Mesangial cell (primary cell): Measurements from ENCODE around the gene ENPP7. TPM values are rescaled to one million over a fixed set of nuclear protein-coding genes. Genes with fewer than 3 reads are reported as not detected.

Source experiments
- total RNA-seq: library from RNA; depleted of rRNA; stranded (reverse); fragments of >200 nt; gene quantifications from 2 replicates; pipeline ENCODE4 v1.2.3, GENCODE V29; 2015

The ENPP7 gene
- total RNA-seq, result not detected in 2 replicates

GRCh38 chr17:79730769-79731483 lies at the start of gene ENPP7:
Gene ENPP7, plus strand, starts transcription at chr17:79730943. Its CDS starts 197 bp downstream, at chr17:79731140.

GRCh38 chr17:79777894-79778503 lies 47.3 kb downstream of the ENPP7 start, which contains the start of gene CBX2:
Gene CBX2, plus strand, starts transcription at chr17:79778148. Its CDS starts 88 bp downstream, at chr17:79778236.

Other genes with a start within 250 kb of the ENPP7 start
- not detected in 2 replicates for gene RBFOX3, start 119.9 kb upstream of the ENPP7 start, total RNA-seq
- gene CBX2, start 47.2 kb downstream of the ENPP7 start, total RNA-seq, result 1.6 and 4.9 TPM in 2 replicates
- gene CBX8, start 66.1 kb downstream of the ENPP7 start, total RNA-seq, result 3.1 and 6.2 TPM in 2 replicates
- gene CBX4, start 108.5 kb downstream of the ENPP7 start, total RNA-seq, result 8.8 and 12.2 TPM in 2 replicates